Stomach (tissue), 9 donors: Measurements from ENCODE around the gene ENOPH1. TPM values are rescaled to one million over a fixed set of nuclear protein-coding genes. Genes with fewer than 3 reads are reported as not detected.

ENCODE experiments used
- DNase-seq, 2 donors: peaks; one replicate each; pipeline versions ENCODE4 v3.0.0 to v3.0.0-alpha.2; 2013 to 2019
- H3K27ac ChIP-seq, 5 donors: fragments of 200-600 bp in 4 of 5; sonication (generic) in 4 of 5; one replicate each; pipeline ENCODE4 v1.5.1; 2013 to 2019; ENCODE audit warnings: mild to moderate bottlenecking in 1 of 5, moderate library complexity in 1 of 5
- H3K27me3 ChIP-seq, 3 donors: fragments of 200-600 bp; sonication (generic); one replicate each; pipeline ENCODE4 v1.5.1; 2017 to 2019; ENCODE audit warnings: mixed run types in 1 of 3
- H3K36me3 ChIP-seq, 4 donors: fragments of 200-600 bp; sonication (generic); 1 replicate in 3 of 4; 2 replicates in 1 of 4; pipeline ENCODE4 v1.5.1; 2016 to 2019
- H3K4me1 ChIP-seq, 4 donors: fragments of 200-600 bp; sonication (generic); one replicate each; pipeline ENCODE4 v1.5.1; 2016 to 2019
- H3K4me3 ChIP-seq, 4 donors: fragments of 200-600 bp; sonication (generic) in 3 of 4; one replicate each; pipeline ENCODE4 v1.5.1; 2016 to 2019; ENCODE audit warnings: mild to moderate bottlenecking in 1 of 4
- H3K9me3 ChIP-seq, 4 donors: fragments of 200-600 bp; sonication (generic); one replicate each; pipeline ENCODE4 v1.5.1; 2016 to 2019
- CTCF ChIP-seq, 7 experiments: fragments of 450-650 bp in 4 of 7; fragments of 200-600 bp in 3 of 7; sonication (generic) in 3 of 7; IDR thresholded peaks; one replicate each; pipeline ENCODE4 v1.5.1; 2016 to 2019; ENCODE audit warnings: antibody characterized with exemption in 7 of 7, control low read depth in 2 of 7, mild to moderate bottlenecking in 1 of 7
- EP300 ChIP-seq: sonication (generic); formaldehyde crosslinking; IDR thresholded peaks from one replicate; pipeline ENCODE4 v1.6.1; 2017; ENCODE audit warnings: antibody characterized with exemption
- POLR2A ChIP-seq, 4 donors: fragments of 450-650 bp; IDR thresholded peaks; one replicate each; pipeline ENCODE4 v1.6.1; 2016; ENCODE audit warnings: antibody characterized with exemption in 4 of 4, control low read depth in 2 of 4, mild to moderate bottlenecking in 1 of 4, moderate library complexity in 1 of 4
- POLR2AphosphoS5 ChIP-seq, 3 donors: sonication (generic); formaldehyde crosslinking; IDR thresholded peaks; one replicate each; pipeline ENCODE4 v1.6.1; 2016; ENCODE audit warnings: antibody characterized with exemption in 3 of 3
- WGBS, 5 donors: extraction: QIAGEN DNeasy Blood & Tissue Kit in 3 of 5; methylation state at CpG; one replicate each; pipeline versions ENCODE4 v1.1.5 to v1.1.7; 2013 to 2018; 5-methylcytosine and 5-hydroxymethylcytosine counted together
- intact Hi-C: fragments of 100-400 bp; cut with DNase I; formaldehyde crosslinking; loops from one replicate; pipeline ENCODE4 v1.15.1; 2023; ENCODE audit warnings: low total_unique reads
- polyA plus RNA-seq, 3 donors: library from polyadenylated mRNA; stranded (reverse); fragments of 200-250 nt; gene quantifications; one replicate each; pipeline ENCODE4 v1.2.3, GENCODE V29; 2013
- total RNA-seq, 5 donors: library from RNA; depleted of rRNA; stranded (reverse); fragments of >200 nt; gene quantifications; one replicate each; pipeline versions ENCODE4 v1.1.0 to v1.2.3, GENCODE V29; 2014 to 2016
- donor health status: healthy with polysubstance abuse.
- donor health status: Bipolar disorder and iron deficiency.
- donor health status: healthy.

ENOPH1 gene
- total and polyA plus RNA-seq, 8 donors = 0.58 to 35.1 (median 30.1) TPM

- H3K9me3 ChIP-seq = no peaks in the 10 kb centered on the region
- intact Hi-C loops = no loop called here
- WGBS, 5 donors = 79 to 91% (median 87%) methylated on average over 18 of the region's 18 CpGs
Measured at GRCh38 chr4:82432596-82432995, 2.2 kb downstream of the ENOPH1 start.

GRCh38 chr4:82433791-82434190 is 3.4 kb downstream of the ENOPH1 start:
- Histone ChIP-seq H3K36me3 (peaks cover 0 to 4% (median 0%) of the 10 kb centered on the region in 4 donors), H3K27me3 (no peaks in the 10 kb centered on the region), H3K27ac (no peak overlapping the region), H3K4me3 (no peak overlapping the region), H3K4me1 (peaks cover 6 to 35% (median 26%) of the 10 kb centered on the region in 4 donors), H3K9me3 (no peaks in the 10 kb centered on the region)
- no peak for DNase-seq
- intact Hi-C loops = no loop called here
- WGBS, 5 donors = 60 to 76% (median 66%) methylated on average over 2 of the region's 2 CpGs
- TF ChIP-seq EP300 = no peak

More at GRCh38 chr4:82432596-82432995, 2.2 kb downstream of the ENOPH1 start:
- DNase-seq = no peak
- Histone ChIP-seq H3K36me3 (peaks cover 0 to 4% (median 2%) of the 10 kb centered on the region in 4 donors), H3K27me3 (no peaks in the 10 kb centered on the region), H3K4me3 (no peak overlapping the region), H3K27ac (no peak overlapping the region), H3K4me1 (peaks cover 13 to 44% (median 35%) of the 10 kb centered on the region in 4 donors)
- TF ChIP-seq POLR2A (IDR thresholded peaks at IDR 0.05) (no peak), POLR2AphosphoS5 (IDR thresholded peaks at IDR 0.05) (no peak), CTCF (IDR thresholded peaks at IDR 0.05) (no peak), EP300 (no peak)

- 89 to 92% (median 92%) methylated on average over 7 of the region's 7 CpGs for WGBS, 5 donors
- H3K9me3 ChIP-seq = no peaks in the 10 kb centered on the region
- DNase-seq = no peak
- no peaks in the 10 kb centered on the region for H3K27me3 ChIP-seq
- H3K4me3 ChIP-seq = no peak overlapping the region
- TF ChIP-seq EP300 = no peak
- TF ChIP-seq POLR2AphosphoS5 (IDR thresholded peaks at IDR 0.05) = no peak
- TF ChIP-seq POLR2A (IDR thresholded peaks at IDR 0.05) = no peak
- no peak for TF ChIP-seq CTCF (IDR thresholded peaks at IDR 0.05)
- peaks cover 0 to 4% (median 0%) of the 10 kb centered on the region in 4 donors for H3K36me3 ChIP-seq
- H3K4me1 ChIP-seq = peaks cover 6 to 37% (median 26%) of the 10 kb centered on the region in 4 donors
- no peak overlapping the region for H3K27ac ChIP-seq
- intact Hi-C loops = no loop called here
Measured at GRCh38 chr4:82434949-82435348, 4.6 kb downstream of the ENOPH1 start.

- no peak overlapping the region for H3K4me3 ChIP-seq
- H3K4me1 ChIP-seq = peaks cover 5 to 43% (median 23%) of the 10 kb centered on the region in 4 donors
- TF ChIP-seq EP300 (no peak), CTCF (IDR thresholded peaks at IDR 0.05) (no peak), POLR2AphosphoS5 (IDR thresholded peaks at IDR 0.05) (no peak), POLR2A (IDR thresholded peaks at IDR 0.05) (no peak)
- no peak overlapping the region for H3K27ac ChIP-seq
- H3K36me3 ChIP-seq = peaks cover 0 to 4% (median 0%) of the 10 kb centered on the region in 4 donors
- no peaks in the 10 kb centered on the region for H3K27me3 ChIP-seq
- intact Hi-C loops = no loop called here
- 85 to 97% (median 94%) methylated on average over 5 of the region's 5 CpGs for WGBS, 5 donors
- DNase-seq = no peak
- no peaks in the 10 kb centered on the region for H3K9me3 ChIP-seq
Measured at GRCh38 chr4:82436130-82436529, 5.7 kb downstream of the ENOPH1 start.

GRCh38 chr4:82436780-82437179 is 6.4 kb downstream of the ENOPH1 start:
- WGBS, 5 donors = 95 to 99% (median 97%) methylated on average over 4 of the region's 4 CpGs
- peaks cover 0 to 4% (median 0%) of the 10 kb centered on the region in 4 donors for H3K36me3 ChIP-seq
- no peak overlapping the region for H3K4me3 ChIP-seq
- TF ChIP-seq CTCF (IDR thresholded peaks at IDR 0.05) (no peak), EP300 (no peak), POLR2AphosphoS5 (IDR thresholded peaks at IDR 0.05) (no peak), POLR2A (IDR thresholded peaks at IDR 0.05) (no peak)
- H3K9me3 ChIP-seq = no peaks in the 10 kb centered on the region
- H3K27ac ChIP-seq = no peak overlapping the region
- H3K4me1 ChIP-seq = peaks cover 0 to 36% (median 16%) of the 10 kb centered on the region in 4 donors
- intact Hi-C loops = no loop called here
- H3K27me3 ChIP-seq = no peaks in the 10 kb centered on the region
- no peak for DNase-seq
